Activated CD4-positive, alpha-beta T cell treated with anti-CD3 and anti-CD28 coated beads, Interleukin-2, amount 50 U/mL, for 1 hour (primary cell): ENCODE measurements around the gene DRD5.
"Not testable (repeated sequence)": the region's sequence is repeated elsewhere in the genome, so short reads cannot be mapped to it uniquely, and the experiment has no call there.

Experiments used
- DNase-seq: peaks from one replicate; pipeline ENCODE4 v3.0.0-alpha.2; 2020

The DRD5 gene

DNA sequence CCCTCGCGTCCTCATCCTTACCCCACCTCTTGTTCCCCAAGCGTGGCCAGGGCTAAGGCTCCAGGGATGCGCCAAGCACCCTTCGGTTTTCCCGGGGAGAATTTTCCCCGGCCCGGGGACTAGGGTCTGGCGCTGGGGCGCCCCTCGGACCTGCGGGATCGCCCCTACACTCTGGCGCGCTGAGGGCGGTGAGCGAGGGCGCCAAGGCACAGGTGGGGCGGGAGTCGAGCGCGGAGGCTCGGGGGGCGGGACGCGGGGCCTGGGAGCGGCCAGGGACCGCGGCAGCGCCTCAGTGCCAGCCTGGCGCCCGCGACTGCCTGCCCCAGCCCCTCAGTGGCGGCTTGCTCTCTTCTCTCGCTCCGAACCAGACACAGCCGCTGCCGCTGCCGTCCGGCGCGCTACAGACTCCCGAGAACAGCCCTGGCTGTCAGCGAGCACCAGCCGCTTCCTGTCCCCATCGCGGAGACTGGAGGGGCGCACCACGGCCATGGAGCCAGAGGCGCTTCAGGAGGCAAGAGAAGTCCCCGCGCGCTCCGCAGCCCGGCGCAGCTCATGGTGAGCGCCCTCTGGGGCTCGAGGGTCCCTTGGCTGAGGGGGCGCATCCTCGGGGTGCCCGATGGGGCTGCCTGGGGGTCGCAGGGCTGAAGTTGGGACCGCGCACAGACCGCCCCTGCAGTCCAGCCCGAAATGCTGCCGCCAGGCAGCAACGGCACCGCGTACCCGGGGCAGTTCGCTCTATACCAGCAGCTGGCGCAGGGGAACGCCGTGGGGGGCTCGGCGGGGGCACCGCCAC lies at the start of gene DRD5:
DRD5 (plus strand) TSS at position 292 of the 793 bp plus-strand sequence; CDS start at position 688, 396 bp downstream.
- no peak for DNase-seq

DNA sequence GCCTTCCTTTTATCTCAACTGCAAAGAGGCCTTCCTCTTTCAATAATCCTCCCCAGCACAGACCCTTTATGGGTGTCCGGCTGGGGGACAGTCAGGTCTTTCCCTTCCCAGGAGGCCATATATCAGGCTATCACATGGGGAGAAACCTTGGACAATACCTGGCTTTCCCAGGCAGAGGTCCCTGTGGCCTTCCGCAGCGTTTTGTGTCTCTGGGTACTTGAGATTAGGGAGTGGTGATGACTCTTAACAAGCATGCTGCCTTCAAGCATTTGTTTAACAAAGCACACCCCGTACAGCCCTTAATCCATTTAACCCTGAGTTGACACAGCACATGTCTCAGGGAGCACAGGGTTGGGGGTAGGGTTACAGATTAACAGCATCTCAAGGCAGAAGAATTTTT lies 49.2 kb upstream of the DRD5 start:
- DNase-seq = not testable (repeated sequence)

DNA sequence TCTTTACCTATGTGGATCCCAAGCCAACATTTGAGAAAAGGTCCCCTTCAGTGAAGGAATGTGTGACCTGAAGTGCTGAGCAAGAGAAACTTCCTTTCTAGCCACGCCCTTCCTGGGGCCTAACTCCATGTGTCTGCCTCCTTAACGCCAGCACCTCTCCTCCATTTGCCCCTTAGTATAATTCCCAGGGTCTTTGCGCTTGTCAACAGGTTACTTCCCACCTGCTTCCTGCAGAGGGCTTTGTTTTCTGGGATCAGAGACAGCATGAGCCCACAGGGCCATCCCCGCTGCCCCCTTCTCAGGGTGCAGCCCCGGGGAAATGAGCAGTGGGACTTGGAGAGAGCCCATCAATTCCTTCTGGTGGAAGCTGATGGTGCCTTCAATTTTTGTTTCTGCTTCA lies 45.9 kb upstream of the DRD5 start:
- DNase-seq = no peak

DNA sequence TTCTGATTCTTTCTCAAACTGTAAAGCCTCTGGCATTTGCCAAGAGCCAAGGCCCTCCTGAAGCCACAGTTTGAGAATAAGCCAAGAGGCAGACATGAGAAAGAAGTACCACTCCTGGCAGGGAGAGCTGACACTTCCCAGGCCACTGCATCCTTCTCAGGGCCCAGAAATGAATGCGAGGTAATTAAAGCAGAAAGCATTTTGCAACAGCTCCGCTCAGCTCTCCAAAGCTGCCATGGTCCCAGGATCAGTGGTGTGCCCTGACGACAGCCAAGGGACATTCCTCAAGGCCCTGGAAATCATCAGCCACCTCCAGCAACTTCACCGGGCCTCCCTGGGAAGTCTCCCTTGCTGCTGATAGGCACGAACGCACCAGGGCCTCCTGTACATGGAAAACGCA lies 44.2 kb upstream of the DRD5 start:
- DNase-seq = not testable (repeated sequence)

DNA sequence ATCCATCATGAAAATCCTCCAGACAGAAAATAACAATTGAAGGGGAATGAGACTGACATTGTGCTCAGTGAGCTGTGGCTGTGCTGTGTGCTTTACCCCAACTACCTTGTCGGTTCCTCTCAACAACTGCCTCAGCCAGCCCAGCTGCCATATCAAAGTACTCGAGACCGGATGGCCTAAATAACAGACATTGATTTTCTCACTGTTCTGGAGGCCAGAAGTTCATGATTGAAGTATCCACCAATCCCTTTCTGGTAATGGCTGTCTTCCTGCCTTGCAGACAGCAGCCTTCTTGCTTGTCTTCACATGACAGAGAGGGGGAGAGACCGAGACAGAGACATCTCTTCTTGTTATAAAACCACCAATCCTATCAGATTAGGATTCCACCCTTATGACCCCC lies 37.6 kb upstream of the DRD5 start:
- DNase-seq = not testable (repeated sequence)

DNA sequence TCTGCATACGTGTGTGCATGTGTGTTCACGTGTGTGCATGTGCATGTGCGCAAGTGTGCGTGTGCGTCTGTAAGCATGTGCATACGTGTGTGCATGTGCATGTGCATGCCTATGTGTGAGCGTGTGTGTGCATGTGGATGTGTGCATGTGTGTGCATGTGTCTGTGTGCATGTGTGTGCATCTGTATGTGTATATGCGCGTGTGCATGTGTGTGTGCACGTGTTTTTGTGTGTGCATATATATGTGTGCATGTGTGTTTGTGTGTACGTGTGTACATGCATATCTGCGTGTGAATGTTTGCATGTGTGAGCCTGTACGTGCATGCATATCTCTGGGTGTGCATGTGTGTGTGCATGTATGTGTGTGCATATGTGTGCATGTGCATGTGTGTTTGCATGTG lies 35.7 kb upstream of the DRD5 start:
- no peak for DNase-seq

DNA sequence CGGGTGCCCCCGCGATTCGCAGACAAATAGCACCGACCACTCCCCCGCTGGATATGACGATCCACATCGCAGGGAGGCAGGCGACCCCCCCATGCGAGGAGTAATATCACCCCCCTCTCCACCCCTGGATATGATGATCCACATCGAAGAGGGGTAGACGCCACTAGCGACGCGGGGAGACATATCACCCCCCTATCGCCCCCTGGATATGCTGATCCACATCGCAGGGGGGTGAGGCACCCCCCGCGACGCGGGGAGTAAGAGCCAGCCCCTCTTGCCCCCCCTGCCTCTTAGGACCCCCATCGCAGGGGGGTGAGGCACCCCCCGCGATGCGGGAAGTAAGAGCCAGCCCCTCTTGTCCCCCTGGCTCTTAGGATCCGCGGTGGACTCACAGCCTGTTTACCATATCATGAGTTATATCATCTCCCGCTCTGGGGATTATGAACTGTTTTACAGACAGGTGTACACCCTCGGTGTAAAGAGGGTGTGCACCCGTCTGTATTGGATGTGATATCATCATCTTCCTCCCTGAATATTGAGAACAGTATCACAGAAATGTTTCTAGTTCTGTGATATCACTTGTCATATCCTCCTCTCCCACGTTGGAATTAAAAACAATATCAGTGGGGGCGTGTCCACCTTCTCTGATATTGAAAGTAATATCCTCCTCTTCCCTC lies 22.7 kb upstream of the DRD5 start:
- no peak for DNase-seq

DNA sequence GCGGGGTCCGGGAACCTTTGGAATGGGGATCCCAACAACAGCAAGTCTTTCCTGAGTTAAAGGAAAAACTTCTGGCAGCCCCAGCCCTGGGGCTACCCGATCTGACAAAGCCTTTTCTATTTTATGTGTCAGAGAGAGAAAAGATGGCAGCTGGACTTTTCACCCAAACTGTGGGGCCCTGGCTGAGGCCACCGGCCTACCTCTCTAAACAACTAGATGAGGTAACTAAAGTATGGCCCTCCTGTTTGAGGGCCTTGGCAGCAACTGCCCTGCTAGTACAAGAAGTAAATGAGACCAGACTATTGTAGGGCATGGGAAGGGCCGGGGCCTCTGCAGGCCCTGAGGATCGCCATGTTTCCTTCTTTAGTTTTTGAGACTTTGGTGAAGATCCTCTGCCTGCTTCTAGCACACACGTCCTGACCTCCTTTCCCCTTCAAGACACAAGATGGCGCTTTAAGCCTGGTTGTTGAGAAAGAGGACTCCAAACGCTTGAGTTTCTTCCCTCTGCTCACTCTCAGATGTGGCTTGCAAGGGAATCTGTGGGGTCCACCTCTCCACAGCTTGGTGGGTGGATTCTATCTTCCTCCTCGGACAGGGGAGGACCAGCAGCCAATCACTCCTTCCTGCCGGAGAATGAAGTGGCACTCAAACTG lies 18.5 kb upstream of the DRD5 start:
- no peak for DNase-seq

DNA sequence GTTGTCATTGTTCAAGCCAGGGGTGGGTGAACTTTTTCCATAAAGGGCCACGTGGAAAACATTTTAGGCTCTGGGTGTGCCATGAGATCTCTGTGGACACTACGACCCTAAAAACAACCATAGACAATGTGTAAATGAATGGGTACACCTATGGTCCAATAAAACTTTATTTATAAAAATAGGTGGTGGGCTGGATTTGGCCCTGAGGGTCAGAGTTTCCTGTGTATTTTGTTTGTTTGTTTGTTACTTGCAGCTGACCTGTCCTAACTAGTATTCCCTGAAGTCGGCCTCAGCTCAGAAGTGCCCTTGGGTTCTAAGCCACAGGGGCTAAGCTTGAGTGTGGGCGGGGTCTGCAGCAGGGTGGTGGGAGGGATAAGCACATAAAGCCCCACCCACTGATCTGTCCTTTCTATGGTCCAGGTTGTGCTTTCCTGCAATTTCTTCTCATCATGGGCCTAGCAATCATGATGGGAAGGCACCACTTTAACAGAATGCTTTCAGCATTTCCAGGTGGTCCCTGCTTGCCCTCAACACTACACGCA lies 17.2 kb upstream of the DRD5 start:
- DNase-seq = no peak

DNA sequence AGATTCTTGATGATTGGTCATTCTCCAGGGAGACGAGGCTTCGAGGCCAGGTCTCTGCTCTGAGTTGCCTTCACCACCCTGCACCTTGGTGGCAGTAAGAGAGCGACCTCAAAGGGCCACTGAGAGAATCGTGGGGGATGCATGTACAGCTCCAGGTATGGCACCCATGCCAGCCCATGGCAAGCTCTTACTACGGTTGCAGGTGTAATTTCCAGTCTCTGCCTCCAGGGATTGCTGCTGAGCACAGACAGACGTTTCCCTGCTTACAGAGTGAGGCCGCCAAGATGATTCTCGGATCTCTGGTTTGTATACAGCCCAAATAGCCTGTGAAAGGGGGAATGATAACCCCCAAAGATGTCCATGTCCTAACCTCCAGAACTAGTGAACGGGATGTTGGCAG lies 16.3 kb upstream of the DRD5 start:
- no peak for DNase-seq

DNA sequence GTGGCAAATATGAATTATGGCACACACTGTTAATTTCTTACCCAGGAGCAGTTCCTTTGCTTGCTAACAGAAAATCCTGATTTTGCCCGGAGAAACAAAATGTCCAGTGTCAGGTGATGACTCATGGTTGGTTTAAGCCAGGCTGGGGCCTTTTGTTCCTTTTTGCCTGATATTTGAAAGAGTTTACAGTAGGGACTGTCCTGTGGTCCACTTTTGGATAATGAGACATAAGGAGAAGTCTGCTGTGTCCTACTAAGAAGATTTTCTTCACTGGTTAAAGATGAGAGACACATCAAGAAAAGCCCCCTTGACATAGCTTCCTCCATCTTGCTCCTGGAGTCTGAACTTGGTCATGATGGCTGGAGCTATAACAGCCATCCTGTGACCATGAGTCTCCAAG lies 12.1 kb upstream of the DRD5 start:
- DNase-seq = no peak

DNA sequence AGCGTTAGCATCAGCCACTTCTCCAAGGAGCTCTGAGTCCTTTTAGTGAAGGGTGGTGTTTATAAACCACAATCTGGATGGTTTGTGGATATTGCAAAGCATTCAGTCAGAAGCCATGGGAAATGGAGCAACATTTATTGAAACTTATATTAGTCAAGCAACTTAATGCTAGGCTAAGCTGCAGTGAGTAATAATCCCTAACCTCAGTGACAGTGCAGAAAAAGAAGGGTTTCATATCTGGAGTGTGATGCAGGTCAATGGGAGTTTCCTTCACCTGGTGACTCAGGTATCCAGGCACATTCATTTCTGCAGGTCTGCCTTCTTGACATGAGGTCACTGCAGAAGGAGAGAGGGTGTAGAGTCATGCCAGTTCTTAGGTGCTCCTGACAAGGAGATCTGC lies 10.4 kb upstream of the DRD5 start:
- DNase-seq = no peak

DNA sequence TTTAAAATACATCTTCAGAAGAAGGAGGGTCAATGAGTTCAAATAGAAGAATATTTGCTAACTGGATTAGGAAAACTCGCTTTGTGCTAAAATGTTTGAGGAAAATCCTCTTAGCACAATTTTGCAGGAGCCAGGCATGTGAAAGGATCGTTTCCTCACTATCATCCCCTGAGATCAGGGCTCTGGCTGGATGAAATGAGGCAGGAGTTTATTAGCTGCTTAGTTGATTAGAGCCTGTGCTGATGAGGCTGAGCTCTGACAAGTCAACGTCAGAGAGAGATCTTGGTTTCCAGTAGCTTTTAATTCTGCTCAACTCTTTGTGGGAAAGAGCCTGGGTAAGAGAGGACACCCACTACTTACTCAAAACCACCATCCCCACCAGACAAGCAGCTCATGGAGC lies 8.0 kb upstream of the DRD5 start:
- DNase-seq = no peak

DNA sequence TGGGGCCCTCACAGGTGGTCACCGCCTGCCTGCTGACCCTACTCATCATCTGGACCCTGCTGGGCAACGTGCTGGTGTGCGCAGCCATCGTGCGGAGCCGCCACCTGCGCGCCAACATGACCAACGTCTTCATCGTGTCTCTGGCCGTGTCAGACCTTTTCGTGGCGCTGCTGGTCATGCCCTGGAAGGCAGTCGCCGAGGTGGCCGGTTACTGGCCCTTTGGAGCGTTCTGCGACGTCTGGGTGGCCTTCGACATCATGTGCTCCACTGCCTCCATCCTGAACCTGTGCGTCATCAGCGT lies 652 bp downstream of the DRD5 start:
- no peak for DNase-seq

DNA sequence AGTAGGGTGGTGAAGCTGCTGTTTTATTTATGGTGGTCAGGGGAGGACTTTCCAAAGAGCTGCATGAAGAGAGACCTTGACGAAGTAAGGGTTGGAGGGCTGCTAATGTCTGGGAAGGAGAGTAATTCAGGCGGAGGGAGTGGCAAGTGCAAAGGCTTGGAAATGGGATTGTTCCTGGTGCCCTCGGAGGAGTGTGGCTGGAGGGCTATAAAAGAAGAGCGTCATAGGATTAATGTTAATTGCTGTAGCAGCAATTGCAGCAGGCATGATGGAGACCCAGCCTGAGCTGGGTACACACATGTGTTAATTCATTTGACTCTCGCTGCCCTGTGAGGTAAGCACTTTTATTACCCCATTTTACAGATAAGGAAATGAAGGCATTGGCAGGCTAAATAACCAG lies 4.5 kb downstream of the DRD5 start:
- not testable (repeated sequence) for DNase-seq

DNA sequence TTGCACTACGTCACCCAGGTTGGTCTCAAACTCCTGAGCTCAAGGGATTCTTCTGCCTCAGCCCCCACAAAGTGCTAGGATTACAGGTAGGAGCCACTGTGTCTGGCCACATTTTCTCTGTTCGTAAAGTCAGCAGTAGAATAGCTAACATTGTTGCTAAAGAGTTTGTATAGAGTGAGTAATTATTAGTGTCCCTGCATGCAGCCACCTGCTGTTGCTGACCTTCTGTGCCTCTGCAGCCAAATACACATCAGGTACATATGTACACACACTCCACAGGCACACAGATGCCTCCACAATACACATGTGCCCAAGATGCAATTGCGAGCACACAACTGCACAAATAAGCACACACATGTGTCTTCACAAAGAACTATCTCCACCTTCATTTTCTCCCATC lies 10.9 kb downstream of the DRD5 start:
- DNase-seq = no peak

DNA sequence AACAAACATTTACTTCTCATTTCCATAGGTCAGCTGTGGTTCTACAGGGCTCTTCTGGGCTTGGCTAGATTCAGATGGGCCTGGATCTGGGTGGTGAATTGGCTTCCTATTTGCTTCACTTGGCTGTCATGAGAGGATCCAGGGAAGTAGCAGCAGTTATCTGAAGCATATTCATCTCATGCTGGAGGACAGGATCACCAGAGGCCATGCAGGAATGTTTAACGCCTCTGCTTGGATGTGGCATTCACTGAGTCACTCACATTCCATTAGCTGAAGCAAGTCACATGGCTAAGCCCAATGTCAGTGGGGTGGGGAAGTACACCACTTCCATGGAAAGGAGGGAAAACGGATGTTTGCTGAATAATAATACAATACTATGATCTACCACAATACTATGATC lies 15.2 kb downstream of the DRD5 start:
- not testable (repeated sequence) for DNase-seq

DNA sequence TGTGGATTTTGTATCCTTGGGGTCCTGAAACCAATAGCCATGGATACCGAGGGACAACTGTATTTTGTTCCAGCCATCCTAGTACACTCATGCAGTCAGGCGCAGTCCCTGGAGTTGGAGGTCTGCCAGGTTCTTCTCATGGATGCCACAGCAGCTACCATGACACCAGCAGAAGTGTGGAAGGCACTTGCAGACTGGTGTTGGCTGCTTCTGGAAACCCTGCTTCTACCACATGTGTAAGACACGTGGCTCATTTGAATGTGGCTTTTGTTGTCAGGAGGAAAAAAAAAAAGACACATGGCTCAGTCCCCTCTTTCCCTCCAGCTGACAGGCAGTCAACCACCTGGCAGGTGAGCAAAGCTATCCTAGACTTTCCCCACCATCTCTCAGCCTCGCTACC lies 19.4 kb downstream of the DRD5 start:
- no peak for DNase-seq

DNA sequence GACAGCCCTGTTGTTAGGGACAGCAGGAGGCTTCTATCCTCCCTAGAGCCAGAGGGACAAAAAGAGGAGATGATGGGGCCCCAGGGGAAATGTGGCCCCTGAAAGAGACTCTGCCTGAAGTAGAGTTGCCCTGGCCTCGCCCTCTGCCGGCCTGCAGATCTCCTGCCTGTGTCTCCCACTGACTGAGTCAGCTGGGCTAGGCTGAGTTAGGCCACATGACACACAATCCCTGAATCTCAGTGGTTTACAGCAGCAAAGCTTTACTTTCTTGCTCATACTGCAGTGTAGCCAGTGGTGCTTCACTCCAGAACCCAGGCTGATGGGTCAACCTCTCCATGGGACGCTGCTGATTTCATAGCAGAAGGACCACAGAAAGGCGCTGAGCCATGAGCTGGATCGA lies 23.5 kb downstream of the DRD5 start:
- DNase-seq = no peak

DNA sequence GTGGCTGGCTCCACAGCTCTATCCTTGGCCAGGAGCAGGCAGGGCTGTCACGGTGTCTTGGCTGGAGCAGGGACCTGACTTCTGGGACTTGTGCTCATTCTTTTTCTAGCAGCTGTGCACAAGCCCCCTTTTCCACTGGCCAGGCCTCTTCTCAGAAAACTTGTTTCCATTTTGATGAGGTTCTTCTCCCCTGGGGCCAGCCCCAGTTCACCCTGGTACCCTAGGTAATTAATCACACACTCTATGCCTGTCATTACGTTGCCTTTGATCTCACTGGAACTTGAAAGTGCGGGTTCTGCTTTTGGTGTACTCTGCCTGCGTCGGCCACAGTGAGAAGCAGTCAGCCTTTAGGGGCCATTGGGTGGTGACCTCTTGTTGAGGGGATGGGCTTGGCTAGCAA lies 26.6 kb downstream of the DRD5 start:
- DNase-seq = no peak

DNA sequence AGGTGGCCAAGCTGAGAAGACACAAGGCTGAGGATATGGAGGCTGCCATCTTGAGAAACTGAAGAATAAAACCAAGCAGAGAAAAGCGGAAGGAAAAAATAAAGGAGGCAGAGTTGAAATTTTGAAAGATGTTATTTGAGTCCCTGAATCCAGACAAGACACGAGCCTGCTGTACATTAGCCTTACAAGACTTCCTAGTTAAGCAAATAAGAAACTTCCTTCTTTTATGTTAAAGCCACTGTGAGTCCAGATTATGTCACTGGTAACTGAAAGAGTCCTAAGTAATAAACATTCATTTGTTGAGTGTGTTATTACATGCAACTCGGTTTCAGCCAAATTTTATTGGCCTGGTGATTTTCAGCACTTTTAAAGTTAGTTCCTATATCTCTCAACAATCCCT lies 30.4 kb downstream of the DRD5 start:
- DNase-seq = no peak

DNA sequence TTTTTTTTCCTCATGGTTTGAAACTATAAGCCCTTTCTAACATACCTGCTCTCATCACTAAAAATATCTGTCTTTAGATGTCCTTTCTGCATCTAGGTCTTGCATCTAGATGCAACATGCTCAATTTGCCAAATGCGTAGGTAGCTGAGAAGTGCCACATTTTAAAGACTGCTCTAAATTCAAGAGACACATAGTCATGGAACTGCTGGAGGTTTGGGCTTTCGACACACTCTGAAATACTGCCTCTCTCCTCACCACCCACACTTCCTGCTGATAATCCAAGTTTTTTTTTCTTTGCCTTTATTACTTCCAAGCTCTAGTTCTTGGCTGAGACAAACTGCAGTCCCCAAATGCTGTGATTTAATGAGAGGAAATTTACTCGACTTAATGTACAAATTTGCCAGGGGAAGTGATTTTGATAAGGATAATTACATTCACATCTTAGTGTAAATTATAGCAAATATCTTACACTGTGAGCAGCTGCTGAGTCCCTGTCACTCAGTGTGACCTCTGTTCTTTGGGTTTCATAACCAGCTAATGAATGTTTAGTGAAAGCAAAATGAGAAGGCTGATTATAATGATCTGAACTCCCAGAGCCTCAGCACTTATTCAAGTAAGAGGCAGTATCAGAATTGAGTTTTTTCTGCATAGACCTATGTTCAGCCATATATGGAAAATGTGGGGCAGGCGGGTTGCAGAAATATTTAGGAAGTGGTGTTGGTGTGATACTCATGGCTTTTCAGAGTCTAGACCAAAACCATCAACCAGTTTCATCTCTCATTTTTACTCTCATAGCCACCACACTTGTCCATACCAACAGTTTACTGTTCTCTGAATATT lies 31.3 kb downstream of the DRD5 start:
- no peak for DNase-seq

DNA sequence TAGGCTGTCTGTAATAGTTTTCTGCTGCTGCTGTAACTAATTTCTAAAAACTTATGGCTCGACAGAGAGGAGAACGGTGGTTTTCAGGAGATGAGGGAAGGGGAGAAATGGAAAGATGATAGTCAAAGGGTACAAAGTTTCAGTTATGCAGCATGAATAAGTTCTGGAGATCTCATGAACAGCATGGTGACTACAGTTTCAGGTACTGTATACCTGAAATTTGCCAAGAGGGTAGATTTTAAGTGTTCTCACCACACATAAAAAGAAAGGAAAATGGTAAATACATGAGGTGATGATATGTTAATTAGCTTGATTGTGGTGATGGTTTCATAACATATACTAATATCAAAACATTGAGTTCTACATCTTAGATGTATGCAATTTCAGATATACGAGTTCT lies 34.9 kb downstream of the DRD5 start:
- DNase-seq = no peak
